Measurements from ENCODE around the gene PLEKHH1. TPM values are rescaled to one million over a fixed set of nuclear protein-coding genes. Genes with fewer than 3 reads are reported as not detected.

PLEKHH1 gene
- 3.3 to 5.4 TPM (median 3.7 TPM) in 5 replicates for total RNA-seq (2022; extraction: Qiagen RNA extraction; ENCODE audit: low read depth)

GRCh38 chr14:67532998-67533753, at the start of gene PLEKHH1:
Gene PLEKHH1 (plus strand): TSS chr14:67533290. CDS start chr14:67541868, 8,578 bp downstream.

GRCh38 chr14:67487937-67488893, 44.9 kb upstream of the PLEKHH1 start, which contains the start of gene TMEM229B:
Gene TMEM229B (minus strand): TSS chr14:67488721. CDS start chr14:67473923, 14,798 bp downstream.

GRCh38 chr14:67599698-67600561, 66.8 kb downstream of the PLEKHH1 start, which contains the start of gene PIGH:
Gene PIGH (minus strand): TSS chr14:67600268. CDS start chr14:67600203, 65 bp downstream.

GRCh38 chr14:67619446-67620216, 86.5 kb downstream of the PLEKHH1 start, which contains the start of gene ARG2:
Gene ARG2 (plus strand): TSS chr14:67619920. CDS start chr14:67619978, 58 bp downstream.

Other genes with a start within 250 kb of the PLEKHH1 start
- gene ATP6V1D, start 173.5 kb upstream of the PLEKHH1 start, total RNA-seq (2022; extraction: Qiagen RNA extraction; ENCODE audit: low read depth): 74.1 to 132 TPM (median 76.2 TPM) in 5 replicates
- 231 to 393 TPM (median 251 TPM) in 5 replicates for gene EIF2S1, start 173.0 kb upstream of the PLEKHH1 start, total RNA-seq (2022; extraction: Qiagen RNA extraction; ENCODE audit: low read depth)
- 18.2 to 25.9 TPM (median 20.9 TPM) in 5 replicates for gene PLEK2, start 121.1 kb upstream of the PLEKHH1 start, total RNA-seq (2022; extraction: Qiagen RNA extraction; ENCODE audit: low read depth)
- 0.15 to 0.24 TPM (median 0.18 TPM) in 5 replicates for gene TMEM229B, start 44.6 kb upstream of the PLEKHH1 start, total RNA-seq (2022; extraction: Qiagen RNA extraction; ENCODE audit: low read depth)
- gene PIGH, start 67.0 kb downstream of the PLEKHH1 start, total RNA-seq (2022; extraction: Qiagen RNA extraction; ENCODE audit: low read depth): 17.3 to 23.0 TPM (median 18.7 TPM) in 5 replicates
- gene ARG2, start 86.6 kb downstream of the PLEKHH1 start, total RNA-seq (2022; extraction: Qiagen RNA extraction; ENCODE audit: low read depth): 1.4 to 2.6 TPM (median 2.2 TPM) in 5 replicates
- 79.6 to 91.7 TPM (median 84.9 TPM) in 5 replicates for gene VTI1B, start 141.3 kb downstream of the PLEKHH1 start, total RNA-seq (2022; extraction: Qiagen RNA extraction; ENCODE audit: low read depth)
- 56.0 to 64.2 TPM (median 61.5 TPM) in 5 replicates for gene RDH11, start 162.5 kb downstream of the PLEKHH1 start, total RNA-seq (2022; extraction: Qiagen RNA extraction; ENCODE audit: low read depth)
- 0.25 TPM in 1 of 5 replicates, not detected in the others for gene RDH12, start 168.6 kb downstream of the PLEKHH1 start, total RNA-seq (2022; extraction: Qiagen RNA extraction; ENCODE audit: low read depth)

Data from A549 treated with ZK216348 at 1 μM for 4 hours (cell line).